ENCODE measurements around the gene HSPA2.

GRCh38 chr14:64509036-64509435 is 31.5 kb upstream of the HSPA2 start:
- no peak for TF ChIP-seq CTCF (IDR thresholded peaks at IDR 0.05)
- TF ChIP-seq POLR2A (IDR thresholded peaks at IDR 0.05) = no peak

Data from testis (tissue), 2 donors.